Breast epithelium (tissue), 3 donors: ENCODE results near the gene CDH2.

Experiments used
- POLR2A ChIP-seq: fragments of 450-650 bp; IDR thresholded peaks from one replicate; pipeline ENCODE4 v1.6.1; 2016; ENCODE audit warnings: antibody characterized with exemption, mild to moderate bottlenecking, moderate library complexity
- POLR2AphosphoS5 ChIP-seq, 3 donors: sonication (generic); formaldehyde crosslinking; IDR thresholded peaks; one replicate each; pipeline ENCODE4 v1.6.1; 2017; ENCODE audit warnings: antibody characterized with exemption in 3 of 3
- TF ChIP-seq, protein P1 (sequence below), 3 donors: fragments of 450-650 bp; IDR thresholded peaks; one replicate each; pipeline ENCODE4 v1.5.1; 2016 to 2017; ENCODE audit warnings: antibody characterized with exemption in 3 of 3, mild to moderate bottlenecking in 3 of 3, moderate library complexity in 3 of 3

DNA sequence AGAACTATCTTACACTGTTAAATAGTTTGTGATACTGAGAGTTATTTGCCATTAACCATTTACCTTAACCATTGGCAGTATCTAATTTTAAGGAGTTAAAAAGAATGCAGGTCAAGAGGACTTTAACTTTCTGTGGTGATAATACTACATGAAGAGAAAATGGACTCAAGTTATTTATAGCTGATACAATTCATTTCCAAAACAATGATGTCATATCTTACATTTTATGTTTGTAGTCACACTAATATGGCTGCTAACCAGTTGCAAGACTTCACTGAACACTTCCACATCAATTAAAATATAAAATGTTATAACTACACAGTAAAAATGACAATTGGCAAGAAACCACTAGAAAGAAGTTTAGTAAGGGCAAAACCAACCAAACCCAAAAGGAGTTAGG, 77.7 kb downstream of the CDH2 start:
- TF ChIP-seq, protein P1, sequence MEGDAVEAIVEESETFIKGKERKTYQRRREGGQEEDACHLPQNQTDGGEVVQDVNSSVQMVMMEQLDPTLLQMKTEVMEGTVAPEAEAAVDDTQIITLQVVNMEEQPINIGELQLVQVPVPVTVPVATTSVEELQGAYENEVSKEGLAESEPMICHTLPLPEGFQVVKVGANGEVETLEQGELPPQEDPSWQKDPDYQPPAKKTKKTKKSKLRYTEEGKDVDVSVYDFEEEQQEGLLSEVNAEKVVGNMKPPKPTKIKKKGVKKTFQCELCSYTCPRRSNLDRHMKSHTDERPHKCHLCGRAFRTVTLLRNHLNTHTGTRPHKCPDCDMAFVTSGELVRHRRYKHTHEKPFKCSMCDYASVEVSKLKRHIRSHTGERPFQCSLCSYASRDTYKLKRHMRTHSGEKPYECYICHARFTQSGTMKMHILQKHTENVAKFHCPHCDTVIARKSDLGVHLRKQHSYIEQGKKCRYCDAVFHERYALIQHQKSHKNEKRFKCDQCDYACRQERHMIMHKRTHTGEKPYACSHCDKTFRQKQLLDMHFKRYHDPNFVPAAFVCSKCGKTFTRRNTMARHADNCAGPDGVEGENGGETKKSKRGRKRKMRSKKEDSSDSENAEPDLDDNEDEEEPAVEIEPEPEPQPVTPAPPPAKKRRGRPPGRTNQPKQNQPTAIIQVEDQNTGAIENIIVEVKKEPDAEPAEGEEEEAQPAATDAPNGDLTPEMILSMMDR (IDR thresholded peaks at IDR 0.05) = no peak
- TF ChIP-seq POLR2AphosphoS5 (IDR thresholded peaks at IDR 0.05) (no peak), POLR2A (no peak)
